Hypothalamus (tissue), 51 donors: ENCODE data around the gene VTI1A.
A peak's percentile ranks its signal among the peaks of the same experiment; 100 is the strongest.

ENCODE experiments used
- DNase-seq, 51 donors: peaks; one replicate each; lab custom pipeline; 2025; lab: John Stamatoyannopoulos, UW

The VTI1A gene

DNA sequence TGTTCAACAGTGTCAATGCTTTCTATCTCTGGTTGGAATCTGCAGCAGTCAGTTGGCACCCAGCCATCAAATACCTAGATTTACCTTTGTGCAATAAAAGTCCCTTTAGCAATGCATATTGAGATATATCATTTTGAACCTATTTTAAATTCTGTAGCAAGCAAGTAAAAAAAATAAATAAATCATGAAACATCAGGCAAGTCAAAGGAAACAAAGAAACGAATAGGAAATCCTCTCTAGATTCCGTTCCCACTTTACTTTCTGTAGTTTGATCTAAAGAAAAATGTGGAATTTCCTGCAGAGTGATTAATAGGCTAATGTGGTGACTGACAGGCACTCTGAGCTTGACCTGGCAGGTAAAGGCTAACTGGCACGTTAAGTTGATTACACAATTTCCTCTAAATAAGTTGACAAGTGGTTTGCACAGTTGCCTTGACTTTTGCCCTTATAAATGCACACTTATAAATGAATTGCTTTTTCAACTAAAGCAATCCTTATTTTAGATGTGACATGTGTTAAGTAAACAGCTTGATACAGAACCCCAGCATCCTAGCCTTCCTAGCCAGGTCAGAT is 294.9 kb downstream of the VTI1A start:
- DNase-seq = no peak

GRCh38 chr10:112744181-112745096 is 297.4 kb downstream of the VTI1A start:
- DNase-seq = no peak

DNA sequence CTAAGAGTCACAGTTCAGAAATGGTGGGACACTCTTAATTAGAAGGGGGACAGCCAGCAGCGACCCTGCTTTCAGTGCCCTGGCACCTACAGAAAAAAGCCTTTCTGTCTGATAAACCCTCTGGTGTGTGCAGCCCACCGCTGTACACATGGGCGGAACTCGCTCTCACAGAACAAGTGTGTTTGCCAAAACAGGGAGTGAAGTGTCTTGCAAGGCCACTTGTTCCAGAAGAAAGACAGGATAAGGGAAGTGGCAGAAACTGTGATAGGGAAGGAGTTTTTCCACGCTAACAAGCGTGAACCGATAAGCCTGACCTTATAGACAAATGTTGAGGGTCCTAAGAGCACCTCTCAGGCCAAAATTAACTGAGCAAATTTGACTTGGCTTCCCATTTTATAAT is 299.3 kb downstream of the VTI1A start:
- no peak for DNase-seq

- no peak for DNase-seq
Measured at GRCh38 chr10:112750427-112751167, 303.6 kb downstream of the VTI1A start.

GRCh38 chr10:112751651-112752050 is 304.6 kb downstream of the VTI1A start:
- no peak for DNase-seq

DNA sequence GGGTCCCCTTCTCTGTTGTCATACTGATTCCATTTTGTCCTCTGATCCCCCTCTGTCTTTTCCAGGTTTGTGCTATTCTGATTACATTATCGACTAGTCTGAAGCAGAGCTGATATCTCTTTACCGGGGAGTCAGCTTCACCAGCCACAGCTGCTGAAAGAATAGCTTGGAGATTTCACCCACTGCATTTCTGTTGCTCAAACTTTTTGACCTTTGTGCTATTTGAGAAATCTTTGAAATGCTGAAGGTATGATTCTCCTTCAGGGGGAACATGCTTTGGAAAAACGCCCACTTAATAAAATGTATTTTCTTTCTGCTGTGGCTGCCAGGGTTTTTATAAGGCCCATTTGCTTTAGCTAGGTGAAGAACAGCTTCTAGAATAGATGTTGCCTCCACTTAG is 305.3 kb downstream of the VTI1A start:
- DNase-seq = no peak

- no peak for DNase-seq
Measured at GRCh38 chr10:112753961-112754411, 307.0 kb downstream of the VTI1A start.

GRCh38 chr10:112755446-112756234 is 308.6 kb downstream of the VTI1A start:
- DNase-seq = peak in 29 of 51 donors; percentile 3 to 66 (median 26)

GRCh38 chr10:112756235-112756527 is 309.2 kb downstream of the VTI1A start:
- no peak for DNase-seq

DNA sequence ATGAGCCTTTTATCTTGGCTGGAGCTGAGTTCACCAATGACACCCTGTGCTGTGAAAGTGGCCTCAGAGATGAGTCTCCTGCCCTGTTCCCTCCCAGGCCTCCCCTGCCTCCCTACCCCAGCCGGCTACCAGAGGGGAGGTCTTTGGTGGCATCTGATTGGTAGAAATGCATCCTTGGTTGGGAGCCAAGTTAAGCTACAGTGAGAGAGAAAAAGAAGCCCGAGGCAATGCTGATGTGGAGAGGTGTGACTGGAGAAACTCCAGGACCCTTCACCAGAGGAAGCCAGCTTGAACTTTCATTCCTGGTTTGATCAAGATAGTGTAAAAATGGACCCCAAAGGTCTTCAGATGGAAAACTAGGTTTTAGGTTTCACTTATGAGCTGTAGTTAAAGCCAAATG is 311.9 kb downstream of the VTI1A start:
- no peak for DNase-seq

- DNase-seq = no peak
Measured at GRCh38 chr10:112759496-112759895, 312.5 kb downstream of the VTI1A start.

GRCh38 chr10:112761256-112761655 is 314.2 kb downstream of the VTI1A start:
- DNase-seq = no peak

DNA sequence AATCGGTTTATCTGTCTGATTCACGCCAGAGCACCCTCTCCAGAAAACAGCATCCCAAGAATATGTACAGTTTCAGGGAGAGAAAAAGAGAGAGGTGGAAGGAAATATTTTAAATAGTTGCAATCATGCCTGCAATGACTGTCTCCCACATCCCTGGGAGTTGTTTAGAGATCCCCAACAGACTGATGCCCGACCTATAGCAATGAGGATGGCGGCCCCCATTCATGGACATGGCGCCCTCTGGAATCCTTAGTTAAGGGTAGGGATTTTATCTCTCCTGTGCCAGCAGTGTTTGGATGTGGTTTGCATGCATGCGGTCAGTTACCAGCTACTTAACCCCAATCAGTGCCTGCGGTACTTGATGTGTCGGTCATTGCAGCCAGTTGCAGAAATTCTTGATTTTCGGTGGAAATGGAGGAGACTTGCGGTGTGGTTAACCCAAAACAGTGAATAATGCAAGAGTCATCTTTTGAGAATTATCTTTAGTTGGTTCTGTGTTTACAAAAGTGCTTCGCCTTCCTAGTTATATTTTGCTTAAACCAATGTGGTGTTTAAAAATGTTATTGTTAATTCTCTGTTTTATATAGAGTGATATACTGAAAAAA is 317.0 kb downstream of the VTI1A start:
- DNase-seq = no peak

GRCh38 chr10:112765717-112766235 is 318.8 kb downstream of the VTI1A start:
- no peak for DNase-seq

DNA sequence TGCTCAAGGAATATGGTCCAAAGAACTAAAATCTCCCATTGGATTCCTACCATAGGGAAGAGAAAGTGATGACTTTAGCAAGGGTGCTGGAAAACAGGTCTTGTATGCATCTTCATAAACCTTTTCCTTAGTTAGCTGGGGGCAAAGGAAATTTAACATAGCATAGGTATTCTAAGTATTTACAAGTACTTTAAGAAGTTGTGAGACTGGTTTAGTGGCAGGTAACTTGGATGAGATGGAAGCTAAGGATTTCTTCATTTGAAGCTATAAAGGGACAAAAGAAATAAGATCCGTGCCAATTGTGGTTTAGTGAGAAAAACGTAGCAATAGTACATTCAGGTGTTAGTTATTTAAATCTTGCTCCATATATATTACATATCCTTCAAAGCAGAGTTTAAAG is 319.6 kb downstream of the VTI1A start:
- DNase-seq = no peak

GRCh38 chr10:112767156-112767555 is 320.1 kb downstream of the VTI1A start:
- no peak for DNase-seq

DNA sequence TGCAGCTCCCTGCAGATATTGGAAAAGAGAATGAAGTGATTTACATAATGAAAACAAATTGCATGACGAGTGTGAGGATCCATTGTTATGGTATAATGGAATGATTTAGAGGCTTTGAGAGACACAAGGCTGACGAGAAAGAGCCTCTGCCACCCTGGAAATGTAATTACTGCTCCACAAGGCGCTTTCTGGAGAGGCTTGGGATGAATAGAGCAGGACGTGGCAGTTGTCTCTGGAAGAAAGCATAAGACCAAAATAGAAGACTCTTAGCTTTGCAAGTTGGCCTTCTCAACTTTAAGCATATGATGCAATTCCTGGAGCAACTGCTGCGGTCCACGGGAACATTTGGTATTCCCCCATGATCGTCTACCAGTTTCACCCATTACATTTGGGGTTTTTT is 321.1 kb downstream of the VTI1A start:
- DNase-seq = peak in 1 of 51 donors; percentile 4

GRCh38 chr10:112769081-112769480 is 322.1 kb downstream of the VTI1A start:
- no peak for DNase-seq

- no peak for DNase-seq
Measured at GRCh38 chr10:112769611-112770370, 322.8 kb downstream of the VTI1A start.
